Bronchial epithelial cell (primary cell): ENCODE data around the gene TBXA2R. TPM values are rescaled to one million over a fixed set of nuclear protein-coding genes. Genes with fewer than 3 reads are reported as not detected.

Source experiments
- DNase-seq: peaks from one replicate; pipeline ENCODE4 v3.0.0-alpha.2; 2010; ENCODE audit warnings: low read depth
- FAIRE-seq: peaks from 2 replicates; lab custom pipeline; 2011; peaks lifted over from hg19 to GRCh38; lab: Jason Lieb, UNC
- H3K27me3 ChIP-seq: 2 replicates; pipeline ENCODE4 v1.5.1; 2011; ENCODE audit warnings: low read length; ENCODE audit not compliant: control insufficient read depth, insufficient read depth
- H3K36me3 ChIP-seq: 2 replicates; pipeline ENCODE4 v1.5.1; 2011; ENCODE audit warnings: low read length; ENCODE audit not compliant: control insufficient read depth, insufficient read depth
- H3K4me3 ChIP-seq: 2 replicates; pipeline ENCODE4 v1.5.1; 2011; ENCODE audit warnings: mild to moderate bottlenecking, low read depth, low read length, control low read depth
- total RNA-seq: library from RNA; depleted of rRNA; stranded (reverse); fragments of >200 nt; gene quantifications from 2 replicates; pipeline ENCODE4 v1.2.1, GENCODE V29; 2014
- TF ChIP-seq, protein P1 (sequence below): IDR thresholded peaks from 2 replicates; pipeline ENCODE4 v1.5.1; 2011; ENCODE audit warnings: mild to moderate bottlenecking, moderate library complexity, low read length, control low read depth, inconsistent platforms; ENCODE audit not compliant: insufficient read depth, severe bottlenecking

TBXA2R gene
- total RNA-seq, 1 donor from 2014 or later: not detected

DNA sequence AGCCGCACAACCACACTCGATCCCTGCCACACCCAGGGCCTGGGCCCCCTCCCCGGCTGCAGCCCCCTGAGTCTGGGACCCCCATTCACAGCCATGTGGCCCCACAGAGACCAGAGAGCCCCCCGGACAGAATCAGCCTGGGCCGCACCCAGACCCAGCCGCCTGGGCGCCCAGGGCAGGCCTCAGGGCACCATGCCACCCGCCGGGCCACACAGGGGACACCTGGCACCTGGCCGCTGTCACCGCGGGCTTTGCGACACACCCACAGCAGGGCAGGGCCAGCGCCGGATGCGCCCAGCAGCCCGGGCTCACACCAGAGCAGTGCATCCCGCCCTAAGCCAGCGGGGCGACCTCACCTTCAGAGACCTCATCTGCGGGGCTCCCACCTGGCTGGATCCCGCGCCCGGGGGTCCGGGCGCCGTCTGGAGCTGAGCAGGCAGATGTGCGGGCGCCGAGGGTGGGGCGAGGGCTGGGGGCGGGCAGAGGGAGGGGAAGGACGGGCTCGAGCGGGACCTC is 443 bp downstream of the TBXA2R start:
- no peak for FAIRE-seq
- H3K27me3 ChIP-seq: no peaks in the 10 kb centered on the region
- TF ChIP-seq, protein P1, sequence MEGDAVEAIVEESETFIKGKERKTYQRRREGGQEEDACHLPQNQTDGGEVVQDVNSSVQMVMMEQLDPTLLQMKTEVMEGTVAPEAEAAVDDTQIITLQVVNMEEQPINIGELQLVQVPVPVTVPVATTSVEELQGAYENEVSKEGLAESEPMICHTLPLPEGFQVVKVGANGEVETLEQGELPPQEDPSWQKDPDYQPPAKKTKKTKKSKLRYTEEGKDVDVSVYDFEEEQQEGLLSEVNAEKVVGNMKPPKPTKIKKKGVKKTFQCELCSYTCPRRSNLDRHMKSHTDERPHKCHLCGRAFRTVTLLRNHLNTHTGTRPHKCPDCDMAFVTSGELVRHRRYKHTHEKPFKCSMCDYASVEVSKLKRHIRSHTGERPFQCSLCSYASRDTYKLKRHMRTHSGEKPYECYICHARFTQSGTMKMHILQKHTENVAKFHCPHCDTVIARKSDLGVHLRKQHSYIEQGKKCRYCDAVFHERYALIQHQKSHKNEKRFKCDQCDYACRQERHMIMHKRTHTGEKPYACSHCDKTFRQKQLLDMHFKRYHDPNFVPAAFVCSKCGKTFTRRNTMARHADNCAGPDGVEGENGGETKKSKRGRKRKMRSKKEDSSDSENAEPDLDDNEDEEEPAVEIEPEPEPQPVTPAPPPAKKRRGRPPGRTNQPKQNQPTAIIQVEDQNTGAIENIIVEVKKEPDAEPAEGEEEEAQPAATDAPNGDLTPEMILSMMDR: no peak
- no peak for DNase-seq
- peak overlapping the region; percentile 25 for H3K4me3 ChIP-seq
- peaks cover 2% of the 10 kb centered on the region for H3K36me3 ChIP-seq

DNA sequence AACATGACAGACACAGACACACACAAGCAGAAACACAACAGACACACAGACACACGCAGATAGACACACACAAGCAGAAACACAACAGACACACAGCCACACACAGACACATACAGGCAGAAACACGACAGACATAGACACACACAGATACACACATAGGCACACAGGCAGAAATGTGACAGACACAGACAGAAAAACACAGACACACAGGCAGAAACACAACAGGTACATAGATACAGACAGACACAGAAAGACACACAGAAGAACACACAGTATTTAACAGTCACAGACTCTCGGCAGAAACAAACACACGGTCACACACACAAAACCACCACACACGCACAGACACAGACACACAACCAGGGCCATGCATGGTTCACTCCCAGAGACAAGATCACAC is 905 bp downstream of the TBXA2R start:
- Histone ChIP-seq H3K27me3 (no peaks in the 10 kb centered on the region), H3K36me3 (peaks cover 1% of the 10 kb centered on the region), H3K4me3 (no peak overlapping the region)
- FAIRE-seq (peak; percentile 50), DNase-seq (no peak)
- TF ChIP-seq, protein P1: no peak

DNA sequence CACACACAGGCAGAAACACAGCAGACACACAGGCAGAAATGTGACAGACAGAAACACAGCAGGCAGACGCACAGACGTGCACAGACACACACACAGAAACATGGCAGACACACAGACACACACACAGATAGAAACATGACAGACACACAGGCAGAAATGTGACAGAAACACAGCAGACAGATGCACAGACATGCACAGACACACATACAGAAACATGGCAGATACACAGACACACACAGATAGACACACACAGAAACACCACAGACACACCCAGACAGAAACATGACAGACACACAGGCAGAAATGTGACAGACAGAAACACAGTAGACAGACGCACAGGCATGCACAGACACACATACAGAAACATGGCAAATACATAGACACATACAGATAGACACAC is 1.3 kb downstream of the TBXA2R start:
- Histone ChIP-seq H3K27me3 (no peaks in the 10 kb centered on the region), H3K4me3 (no peak overlapping the region), H3K36me3 (no peaks in the 10 kb centered on the region)
- TF ChIP-seq, protein P1: no peak
- DNase-seq (no peak), FAIRE-seq (peak; percentile 87)

DNA sequence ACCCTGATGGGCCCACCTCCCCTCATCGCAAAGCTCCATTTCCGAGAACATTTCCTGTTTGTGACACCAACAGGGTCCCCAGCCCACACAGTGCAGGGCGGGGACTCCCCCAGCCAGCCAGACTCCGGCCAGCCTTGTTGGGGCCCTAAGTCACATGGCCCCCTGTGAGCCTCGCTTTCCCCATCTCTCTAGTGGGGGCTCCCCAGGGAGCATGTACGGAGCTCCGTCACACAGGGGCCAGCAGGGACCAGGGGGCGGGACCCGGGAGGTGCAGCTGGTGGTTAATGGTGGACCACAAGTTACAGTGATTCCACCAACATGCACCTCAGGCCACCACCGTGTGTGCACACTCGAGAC is 1.7 kb downstream of the TBXA2R start:
- Histone ChIP-seq H3K36me3 (no peaks in the 10 kb centered on the region), H3K4me3 (no peak overlapping the region), H3K27me3 (no peaks in the 10 kb centered on the region)
- no peak for DNase-seq
- TF ChIP-seq, protein P1: no peak
- no peak for FAIRE-seq

DNA sequence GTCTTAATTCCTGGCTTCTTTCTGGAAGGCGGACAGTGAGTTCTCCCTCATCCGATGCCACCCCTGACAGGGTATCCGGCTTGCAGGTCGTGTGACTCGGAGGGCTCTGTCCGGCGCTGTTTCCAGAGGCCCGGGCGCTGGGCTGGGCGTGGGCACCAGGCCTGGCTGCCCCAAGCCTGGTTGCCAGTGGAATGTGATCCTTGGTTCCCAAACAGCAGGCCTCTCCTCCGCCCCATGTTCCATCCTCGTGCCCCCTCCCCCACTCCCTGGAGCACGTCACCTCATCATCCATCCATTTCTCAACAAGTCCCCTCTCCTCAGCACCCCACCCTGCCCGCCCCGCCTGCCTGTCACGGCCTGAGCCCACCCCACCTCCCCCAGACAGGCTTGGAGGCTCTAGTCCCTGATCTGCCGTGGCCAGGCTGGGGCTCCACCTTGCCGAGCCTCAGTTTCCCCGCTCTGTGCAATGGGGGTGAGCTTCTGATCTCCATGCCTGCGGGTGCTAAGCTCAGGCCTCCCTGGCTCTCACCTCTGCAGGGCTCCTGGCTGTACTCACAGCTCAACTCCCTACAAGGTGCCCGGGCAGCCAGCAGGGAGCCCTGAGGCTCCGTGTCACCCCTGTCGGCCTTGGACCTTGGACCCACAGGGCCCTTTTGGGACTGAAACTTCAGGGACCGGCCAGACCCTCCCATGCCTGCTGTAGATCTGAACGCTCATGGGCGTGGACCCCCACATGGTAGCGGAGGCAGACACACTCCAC is 2.3 kb downstream of the TBXA2R start:
- TF ChIP-seq, protein P1: no peak
- FAIRE-seq (no peak), DNase-seq (no peak)
- Histone ChIP-seq H3K4me3 (no peak overlapping the region), H3K27me3 (no peaks in the 10 kb centered on the region), H3K36me3 (no peaks in the 10 kb centered on the region)
